ENCODE data around the gene PPM1H. TPM values are rescaled to one million over a fixed set of nuclear protein-coding genes. Genes with fewer than 3 reads are reported as not detected.
"Not testable (repeated sequence)": the region's sequence is repeated elsewhere in the genome, so short reads cannot be mapped to it uniquely, and the experiment has no call there.

The PPM1H gene
- total and polyA plus RNA-seq, 7 donors = 0.92 to 4.3 (median 3.0) TPM

GRCh38 chr12:62730649-62731048 is 204.3 kb downstream of the PPM1H start:
- TF ChIP-seq POLR2A (IDR thresholded peaks at IDR 0.05) (no peak), POLR2AphosphoS5 (IDR thresholded peaks at IDR 0.05) (no peak), CTCF (IDR thresholded peaks at IDR 0.05) (no peak), EP300 (IDR thresholded peaks at IDR 0.05) (no peak)
- Histone ChIP-seq H3K27me3 (no peaks in the 10 kb centered on the region), H3K4me1 (peaks cover 0 to 33% (median 18%) of the 10 kb centered on the region in 4 donors), H3K36me3 (no peaks in the 10 kb centered on the region), H3K4me3 (peak overlapping the region in 1 of 4 donors; percentile 15), H3K27ac (peak overlapping the region; percentile 35 to 66 (median 64)), H3K9me3 (no peaks in the 10 kb centered on the region)
- DNase-seq = no peak
- 86 to 87% methylated on average over 2 of the region's 2 CpGs for WGBS, 2 donors
- intact Hi-C loops (cut with DNase I) = no loop called here

GRCh38 chr12:62729579-62730544 is 205.1 kb downstream of the PPM1H start:
- H3K9me3 ChIP-seq; H3K27me3 ChIP-seq; DNase-seq; intact Hi-C loops (cut with DNase I); H3K4me3 ChIP-seq; H3K36me3 ChIP-seq: not testable (repeated sequence)
- Histone ChIP-seq H3K27ac (peak overlapping the region in 3 of 4 donors; percentile 35 to 66 (median 64)), H3K4me1 (peaks cover 0 to 38% (median 23%) of the 10 kb centered on the region in 4 donors)
- WGBS, 2 donors = 90 to 91% methylated on average over 13 of the region's 13 CpGs

GRCh38 chr12:62728741-62729140 is 206.2 kb downstream of the PPM1H start:
- 71 to 94% methylated on average over 2 of the region's 2 CpGs for WGBS, 2 donors
- TF ChIP-seq POLR2A (IDR thresholded peaks at IDR 0.05) = no peak
- no peak for TF ChIP-seq EP300 (IDR thresholded peaks at IDR 0.05)
- TF ChIP-seq CTCF (IDR thresholded peaks at IDR 0.05) = no peak
- TF ChIP-seq POLR2AphosphoS5 (IDR thresholded peaks at IDR 0.05) = no peak
- H3K27ac ChIP-seq = no peak overlapping the region
- no peaks in the 10 kb centered on the region for H3K36me3 ChIP-seq
- H3K9me3 ChIP-seq = no peaks in the 10 kb centered on the region
- intact Hi-C loops (cut with DNase I) = no loop called here
- no peak overlapping the region for H3K4me3 ChIP-seq
- H3K4me1 ChIP-seq = peaks cover 0 to 41% (median 26%) of the 10 kb centered on the region in 4 donors
- H3K27me3 ChIP-seq = no peaks in the 10 kb centered on the region
- DNase-seq = no peak

GRCh38 chr12:62726471-62726980 is 208.4 kb downstream of the PPM1H start:
- Histone ChIP-seq H3K4me3 (no peak overlapping the region), H3K36me3 (no peaks in the 10 kb centered on the region), H3K27me3 (no peaks in the 10 kb centered on the region), H3K27ac (no peak overlapping the region), H3K4me1 (peaks cover 0 to 32% (median 18%) of the 10 kb centered on the region in 4 donors), H3K9me3 (no peaks in the 10 kb centered on the region)
- DNase-seq = no peak
- 95 to 98% methylated on average over 6 of the region's 6 CpGs for WGBS, 2 donors
- TF ChIP-seq CTCF (IDR thresholded peaks at IDR 0.05) (no peak), POLR2A (IDR thresholded peaks at IDR 0.05) (no peak), POLR2AphosphoS5 (IDR thresholded peaks at IDR 0.05) (no peak), EP300 (IDR thresholded peaks at IDR 0.05) (no peak)
- intact Hi-C loops (cut with DNase I) = no loop called here

GRCh38 chr12:62725781-62726180 is 209.2 kb downstream of the PPM1H start:
- DNase-seq = no peak
- Histone ChIP-seq H3K27me3 (no peaks in the 10 kb centered on the region), H3K27ac (no peak overlapping the region), H3K36me3 (no peaks in the 10 kb centered on the region), H3K4me1 (peaks cover 0 to 24% (median 11%) of the 10 kb centered on the region in 4 donors), H3K4me3 (no peak overlapping the region), H3K9me3 (no peaks in the 10 kb centered on the region)
- TF ChIP-seq CTCF (IDR thresholded peaks at IDR 0.05) (no peak), EP300 (IDR thresholded peaks at IDR 0.05) (no peak), POLR2A (IDR thresholded peaks at IDR 0.05) (no peak), POLR2AphosphoS5 (IDR thresholded peaks at IDR 0.05) (no peak)
- 75 to 88% methylated on average over 1 of the region's 1 CpG for WGBS, 2 donors
- intact Hi-C loops (cut with DNase I) = no loop called here

All from sigmoid colon (tissue), 7 donors.